ENCODE results near the gene SLC7A10.
"Not testable (repeated sequence)": the region's sequence is repeated elsewhere in the genome, so short reads cannot be mapped to it uniquely, and the experiment has no call there.

SLC7A10 gene

DNA sequence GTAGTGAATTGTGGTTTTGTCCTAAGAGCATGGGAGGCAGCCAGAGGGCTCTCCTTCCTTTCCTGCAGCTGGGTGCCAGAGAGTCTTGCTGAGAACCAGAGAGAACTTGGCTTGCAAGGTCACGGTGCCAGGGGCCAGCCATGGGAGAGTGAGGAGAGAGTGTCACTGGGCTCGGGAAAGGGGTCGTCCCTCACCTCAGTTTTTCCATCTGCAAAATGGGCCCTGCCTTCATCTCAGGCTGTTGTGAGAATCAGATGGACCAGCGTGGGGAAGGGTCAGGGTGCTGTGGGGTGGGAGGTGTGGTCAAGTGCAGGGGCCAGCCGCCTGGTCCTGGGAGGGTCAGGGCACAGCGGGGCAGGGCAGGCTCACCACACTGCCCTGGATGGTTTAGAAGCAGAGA, 24.2 kb downstream of the SLC7A10 start:
- DNase-seq = no peak

DNA sequence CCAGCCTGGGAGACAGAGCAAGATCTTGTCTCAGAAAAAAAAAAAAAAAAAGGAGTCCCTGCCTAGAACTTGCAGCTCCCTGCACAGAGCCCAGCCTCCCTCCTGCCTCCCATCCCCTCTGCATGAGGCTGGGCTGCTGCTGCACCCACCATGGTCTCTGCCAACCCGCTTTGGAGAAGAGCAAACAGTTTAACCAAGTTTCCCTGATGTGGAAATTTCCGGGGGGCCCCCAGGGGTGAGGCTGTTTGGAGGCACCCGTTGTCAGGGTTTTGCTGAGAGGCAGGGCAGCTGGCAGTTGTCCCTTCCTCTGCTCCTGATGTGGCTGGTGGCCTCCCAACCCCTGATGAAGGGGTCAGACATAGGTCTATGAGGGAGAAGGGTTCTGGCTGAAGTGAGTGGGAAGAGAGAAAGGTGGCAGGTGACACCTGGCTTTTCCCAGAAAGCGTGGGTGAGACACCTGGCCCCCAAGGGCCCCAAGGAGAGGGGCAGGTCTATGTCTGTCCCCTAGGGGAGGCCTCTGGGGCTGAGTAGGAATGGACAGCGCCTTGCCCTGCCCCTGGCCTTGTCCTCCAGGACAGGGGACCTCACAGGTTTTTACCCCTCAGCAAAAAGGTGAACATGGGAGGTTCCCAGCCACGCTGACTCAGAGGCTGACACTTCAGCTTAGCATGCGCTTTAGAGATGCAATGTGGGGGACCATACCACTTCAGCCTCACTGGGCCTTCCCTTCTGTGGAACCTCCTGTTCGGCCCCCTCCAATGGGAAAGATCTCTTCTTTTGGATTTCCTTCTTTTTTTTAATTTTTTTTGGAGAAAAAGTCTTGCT, 26.0 kb downstream of the SLC7A10 start:
- DNase-seq = no peak

DNA sequence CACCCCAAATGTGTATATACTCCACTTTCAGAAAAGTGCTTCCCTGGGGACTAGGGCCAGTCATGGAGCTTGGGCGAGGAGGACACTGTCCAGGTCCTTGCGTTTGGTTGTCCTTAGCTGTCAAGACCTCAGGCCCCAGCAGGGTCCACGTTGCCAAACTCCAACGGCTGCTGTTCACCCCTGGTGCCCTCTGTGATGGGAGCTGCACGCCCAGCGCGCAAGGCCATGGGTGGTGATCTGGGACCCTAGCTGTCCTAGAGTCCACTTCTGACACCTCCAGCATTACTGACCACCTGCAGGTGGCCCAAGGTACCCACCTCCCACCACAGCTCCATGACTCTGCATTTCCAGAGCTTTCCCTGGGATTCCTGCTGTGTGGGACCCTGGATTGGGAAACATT, 27.5 kb downstream of the SLC7A10 start:
- no peak for DNase-seq

DNA sequence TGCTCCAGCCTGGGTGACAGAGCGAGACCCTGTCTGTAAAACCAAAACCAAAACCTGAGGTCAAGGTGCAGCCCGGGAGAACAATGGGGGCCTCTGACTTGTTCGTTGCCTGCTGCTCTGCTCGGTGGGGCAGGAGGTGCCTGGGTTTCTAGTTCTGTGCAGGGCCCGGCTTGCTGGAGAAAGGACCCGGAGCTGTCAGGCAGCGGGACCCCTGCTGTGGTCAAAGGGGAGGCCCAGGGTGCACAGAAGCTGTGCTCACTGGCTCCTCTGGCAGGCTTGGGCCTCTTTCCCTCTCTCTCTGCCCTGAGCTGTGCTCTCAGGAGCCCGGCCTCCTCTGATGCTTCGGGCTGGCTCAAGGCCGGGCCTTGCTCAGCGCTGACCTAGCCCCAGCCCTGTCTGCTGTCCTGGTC, 28.1 kb downstream of the SLC7A10 start:
- no peak for DNase-seq

DNA sequence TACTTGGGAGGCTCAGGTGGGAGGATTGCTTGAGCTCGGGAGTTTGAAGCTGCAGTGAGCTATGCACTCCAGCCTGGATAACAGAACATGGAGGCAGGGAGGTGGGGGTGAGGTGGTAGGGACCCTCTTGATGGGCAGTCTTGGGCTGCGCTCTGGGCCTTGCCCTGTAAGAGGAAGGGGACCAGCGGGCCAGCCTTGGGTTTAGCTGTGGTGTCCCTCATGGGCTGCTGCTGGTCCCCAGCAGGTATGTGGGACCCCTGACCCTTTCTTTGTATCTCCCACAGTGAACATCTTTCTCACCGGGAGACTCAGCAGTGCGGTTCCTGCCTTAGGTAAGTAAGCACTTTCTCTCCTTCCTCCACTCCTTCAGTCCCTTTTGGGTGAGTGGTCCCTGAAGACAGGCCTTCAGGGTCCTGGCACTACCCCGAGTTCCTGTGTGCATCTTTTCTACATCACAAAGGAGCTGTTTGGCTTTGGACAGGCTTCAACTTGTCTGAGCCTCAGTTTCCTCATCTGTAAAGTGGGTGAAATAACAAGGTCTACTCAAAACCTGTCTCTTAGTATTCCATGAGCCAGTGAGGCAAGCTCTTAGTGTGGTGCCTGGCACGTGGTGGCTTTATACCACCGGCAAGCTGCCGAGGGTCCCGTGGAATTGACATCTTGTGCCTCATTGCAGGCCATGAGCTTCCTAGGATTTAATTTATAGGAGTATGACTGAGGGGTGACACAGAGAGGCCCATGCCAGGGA, 29.0 kb downstream of the SLC7A10 start:
- no peak for DNase-seq

DNA sequence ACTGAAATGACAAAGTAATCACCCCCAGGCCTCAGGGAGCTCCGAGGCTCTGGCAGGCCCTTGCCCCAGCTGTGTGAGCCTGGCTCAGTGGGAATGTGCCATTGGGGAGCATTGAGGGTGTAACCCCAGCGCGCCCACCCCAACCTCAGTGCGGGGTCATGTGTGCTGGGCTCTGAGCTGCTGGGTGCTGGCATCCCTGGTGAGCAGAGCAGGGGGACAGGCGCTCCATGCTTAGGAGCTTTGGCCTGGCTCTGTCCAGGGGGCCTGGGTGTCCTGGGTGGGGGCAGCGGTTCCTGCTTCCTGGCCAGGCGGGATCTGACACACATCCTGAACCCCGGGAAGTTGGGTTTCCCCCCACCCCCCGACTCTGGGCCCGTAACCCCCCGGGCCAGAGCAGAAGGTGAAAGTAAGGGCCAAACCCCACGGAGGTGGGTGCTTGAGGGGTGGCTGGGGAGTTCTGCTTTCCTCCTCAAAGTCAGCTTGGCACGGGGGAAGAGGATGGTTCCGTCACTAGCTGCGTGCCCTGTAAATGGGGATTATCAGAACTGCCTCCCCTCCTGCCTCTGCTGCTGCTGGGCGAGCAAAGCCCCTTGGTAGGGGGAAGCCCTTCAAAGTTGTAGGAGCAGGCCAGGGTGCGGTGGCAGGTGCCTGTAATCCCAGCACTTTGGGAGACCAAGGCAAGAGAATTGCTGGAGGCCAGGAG, 29.9 kb downstream of the SLC7A10 start:
- DNase-seq = no peak

DNA sequence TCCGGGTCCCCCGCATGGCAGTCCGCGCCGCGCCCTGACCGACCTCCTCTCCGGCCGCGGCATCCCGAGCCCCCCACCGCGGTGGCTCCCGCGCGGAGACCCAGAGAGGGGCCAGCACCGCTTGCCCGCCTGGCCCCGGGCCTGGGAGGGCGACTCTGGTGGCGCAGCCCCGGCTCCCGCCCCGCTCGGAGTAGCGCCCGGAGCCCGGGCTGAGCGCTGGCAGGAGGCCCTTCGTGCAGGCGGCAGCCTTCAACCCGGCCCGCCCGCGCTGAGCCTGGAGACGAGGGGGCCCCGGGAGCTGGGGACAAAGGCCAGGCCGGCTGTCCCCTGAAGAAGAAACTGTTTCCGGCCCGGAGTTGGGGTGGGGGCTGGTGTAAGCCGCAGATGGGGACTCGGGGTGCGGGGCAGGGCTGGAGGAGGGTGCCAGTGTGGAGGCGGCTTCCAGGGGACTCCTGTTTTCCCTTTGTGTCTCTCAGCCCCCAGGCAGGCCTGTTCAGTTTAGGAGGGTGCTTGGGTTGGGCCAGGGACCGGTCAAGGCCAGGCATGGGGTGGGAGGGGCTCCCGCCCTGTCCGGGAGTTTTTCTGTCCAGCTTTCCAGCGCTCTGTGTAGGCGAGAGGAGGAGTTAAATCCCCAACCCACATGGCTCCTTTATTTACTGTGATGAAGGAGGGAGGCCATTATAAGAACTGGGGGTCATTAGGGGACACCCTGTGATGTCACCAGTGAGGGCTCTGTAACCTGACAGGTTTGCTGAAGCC, 30.6 kb downstream of the SLC7A10 start:
- DNase-seq = no peak

DNA sequence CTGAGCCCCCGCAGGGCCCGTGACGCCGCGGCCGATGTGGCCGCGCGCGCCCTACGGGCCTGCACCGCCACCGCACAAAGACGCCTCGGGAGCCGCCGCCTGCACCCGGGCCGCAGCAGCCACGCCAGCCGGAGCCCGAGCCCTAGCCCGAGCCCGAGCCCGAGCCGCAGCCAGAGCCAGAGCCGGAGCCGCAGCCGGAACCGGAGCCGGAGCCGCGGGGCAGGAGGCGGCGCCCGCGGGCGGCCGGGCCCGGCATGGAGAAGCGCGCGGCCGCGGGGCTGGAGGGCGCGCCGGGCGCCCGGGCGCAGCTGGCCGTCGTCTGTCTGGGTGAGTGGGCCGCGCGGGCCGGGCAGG, 31.1 kb downstream of the SLC7A10 start:
- no peak for DNase-seq

DNA sequence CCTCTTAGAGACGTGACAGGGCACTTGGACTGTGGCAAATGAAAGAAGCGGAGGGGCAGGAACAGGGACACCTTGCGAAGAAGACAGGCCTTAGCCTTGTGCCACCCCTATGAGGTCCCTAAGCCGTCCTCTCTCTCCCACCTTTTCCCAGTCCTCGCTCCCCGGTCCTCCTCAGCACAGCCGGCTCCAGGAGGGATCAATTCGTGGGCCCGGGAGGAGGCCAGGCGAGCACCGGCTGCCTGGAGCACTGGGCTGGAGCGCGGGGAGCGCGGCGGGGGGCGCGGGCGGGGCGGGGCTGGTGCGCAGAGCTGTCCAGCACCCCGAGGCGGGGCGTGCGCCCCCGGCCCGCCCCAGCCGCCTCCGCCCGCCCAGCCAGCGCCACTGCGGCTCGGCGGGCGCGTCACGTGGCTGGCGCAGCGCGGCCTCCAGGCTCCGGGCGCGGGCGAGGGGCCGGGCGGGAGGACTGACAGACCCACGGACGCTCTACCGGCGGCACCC, 31.7 kb downstream of the SLC7A10 start, which contains the start of gene LRP3:
LRP3 (plus strand) TSS at position 466 of the 498 bp plus-strand sequence. CDS start 456 bp downstream, outside the sequence.
- no peak for DNase-seq

DNA sequence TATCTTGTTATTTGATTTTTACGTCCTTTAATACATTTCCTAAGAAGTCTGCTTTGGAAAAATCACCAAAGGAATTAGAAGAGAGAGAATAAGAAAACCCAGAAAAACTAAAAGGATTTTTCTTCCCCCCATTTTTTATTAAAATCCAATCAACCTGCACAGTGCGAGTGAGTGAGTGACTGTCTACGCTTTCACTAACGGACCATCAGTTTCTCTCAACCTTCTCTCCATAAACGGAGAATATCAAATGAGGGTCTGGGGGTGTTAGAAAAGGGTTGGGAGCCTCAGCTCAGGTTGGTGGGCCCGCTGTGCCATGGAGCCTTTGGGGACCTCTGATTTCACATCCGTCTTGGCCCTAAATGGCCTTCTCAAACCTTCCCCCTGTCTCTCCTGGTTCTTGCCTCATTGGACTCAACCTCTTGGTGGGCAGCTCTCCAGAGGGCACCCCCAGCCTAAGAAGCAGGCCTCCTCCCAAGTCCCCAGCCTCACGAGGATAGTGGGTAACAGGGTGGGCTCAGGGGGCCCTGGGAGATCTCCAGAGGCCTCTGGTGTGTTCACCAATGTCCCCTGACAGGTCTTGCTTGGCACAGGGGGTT, 32.3 kb downstream of the SLC7A10 start:
- no peak for DNase-seq

DNA sequence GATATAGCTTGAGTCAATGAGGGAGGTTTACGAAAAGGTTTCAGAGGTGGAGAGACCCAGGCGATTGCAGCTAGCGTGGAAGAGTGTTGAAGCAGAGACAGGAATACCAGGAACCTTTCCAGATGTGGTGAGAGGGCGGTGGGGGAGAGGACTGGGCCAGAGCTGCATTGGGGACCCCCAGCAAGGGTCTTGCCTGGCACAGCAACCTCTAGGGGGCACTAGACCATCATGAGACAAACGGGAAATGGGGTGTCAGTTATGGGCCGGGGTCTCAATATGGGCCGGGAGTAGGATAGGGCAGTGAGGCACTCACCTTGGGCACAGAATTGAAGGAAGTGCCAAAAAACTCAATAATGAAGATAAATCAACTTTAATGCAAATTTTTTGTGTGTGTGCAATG, 33.6 kb downstream of the SLC7A10 start:
- DNase-seq = no peak

DNA sequence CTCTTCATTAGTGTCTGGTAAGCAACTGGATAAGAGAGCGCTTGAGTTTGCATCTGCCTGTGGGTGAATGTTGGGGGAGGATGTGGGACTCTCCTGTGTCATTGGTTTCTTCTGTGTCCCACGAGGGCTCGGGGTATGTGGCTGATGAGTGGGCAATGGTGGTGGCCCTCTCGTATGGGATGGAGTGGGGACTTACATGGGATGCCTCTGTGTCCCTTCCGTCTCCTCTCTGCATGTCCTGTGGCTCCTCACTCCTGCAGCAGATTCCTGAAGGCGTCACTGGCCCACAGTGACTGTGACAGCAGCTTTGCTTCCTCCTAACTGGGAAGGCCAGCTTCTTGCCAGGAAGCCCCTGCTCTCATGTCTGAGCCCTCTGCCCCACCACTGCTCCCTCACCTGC, 34.1 kb downstream of the SLC7A10 start:
- no peak for DNase-seq

DNA sequence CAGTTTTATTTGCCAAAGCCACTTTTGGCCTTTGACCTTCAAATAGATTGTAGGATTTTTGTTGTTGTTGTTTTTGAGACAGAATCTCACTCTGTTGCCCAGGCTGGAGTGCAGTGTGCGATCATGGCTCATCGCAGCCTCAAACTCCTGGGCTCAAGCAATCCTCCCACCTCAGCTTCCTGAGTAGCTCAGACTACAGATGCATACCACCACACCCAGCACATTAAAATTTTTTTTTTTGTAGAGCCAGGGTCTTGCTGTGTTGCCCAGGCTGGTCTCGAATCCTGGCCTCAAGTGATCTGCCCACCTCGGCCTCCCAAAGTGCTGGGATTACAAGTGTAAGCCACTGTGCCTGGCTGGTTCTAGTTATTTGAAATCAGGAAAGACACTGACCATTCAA, 34.6 kb downstream of the SLC7A10 start:
- DNase-seq = not testable (repeated sequence)

DNA sequence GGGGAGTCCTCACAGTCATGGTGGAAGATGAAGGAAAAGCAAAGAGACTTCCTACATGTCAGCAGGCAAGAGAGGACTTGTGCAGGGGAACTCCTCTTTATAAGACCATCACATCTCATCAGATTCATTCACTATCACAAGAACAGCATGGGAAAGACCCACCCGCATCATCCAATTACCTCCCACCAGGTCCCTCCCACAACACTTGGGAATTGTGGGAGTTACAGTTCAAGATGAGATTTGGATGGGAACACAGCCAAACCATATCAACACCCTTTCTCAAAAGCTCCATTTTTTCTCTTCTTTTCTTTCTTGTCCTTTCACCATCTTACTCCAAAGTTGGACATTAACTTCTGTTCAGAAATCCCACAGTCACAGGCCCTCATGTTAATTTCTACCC, 36.2 kb downstream of the SLC7A10 start:
- no peak for DNase-seq

DNA sequence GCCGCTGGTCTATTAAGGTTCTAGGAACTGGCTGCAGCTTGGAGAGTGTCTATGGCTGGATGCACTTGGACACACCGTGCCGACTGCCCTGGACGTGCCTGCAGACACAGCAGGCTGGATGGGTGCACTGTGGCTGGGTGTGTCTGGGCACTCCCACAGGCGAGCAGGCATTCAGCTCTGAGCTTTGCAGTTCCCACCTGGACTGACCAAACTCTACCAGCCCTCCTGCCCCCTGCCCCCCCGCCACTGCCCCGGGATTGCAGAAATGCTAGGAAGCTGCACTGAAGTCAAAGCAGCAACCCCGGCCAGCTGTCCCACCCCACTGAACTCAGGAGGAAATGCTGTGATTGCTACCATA, 38.5 kb downstream of the SLC7A10 start:
- DNase-seq = no peak

DNA sequence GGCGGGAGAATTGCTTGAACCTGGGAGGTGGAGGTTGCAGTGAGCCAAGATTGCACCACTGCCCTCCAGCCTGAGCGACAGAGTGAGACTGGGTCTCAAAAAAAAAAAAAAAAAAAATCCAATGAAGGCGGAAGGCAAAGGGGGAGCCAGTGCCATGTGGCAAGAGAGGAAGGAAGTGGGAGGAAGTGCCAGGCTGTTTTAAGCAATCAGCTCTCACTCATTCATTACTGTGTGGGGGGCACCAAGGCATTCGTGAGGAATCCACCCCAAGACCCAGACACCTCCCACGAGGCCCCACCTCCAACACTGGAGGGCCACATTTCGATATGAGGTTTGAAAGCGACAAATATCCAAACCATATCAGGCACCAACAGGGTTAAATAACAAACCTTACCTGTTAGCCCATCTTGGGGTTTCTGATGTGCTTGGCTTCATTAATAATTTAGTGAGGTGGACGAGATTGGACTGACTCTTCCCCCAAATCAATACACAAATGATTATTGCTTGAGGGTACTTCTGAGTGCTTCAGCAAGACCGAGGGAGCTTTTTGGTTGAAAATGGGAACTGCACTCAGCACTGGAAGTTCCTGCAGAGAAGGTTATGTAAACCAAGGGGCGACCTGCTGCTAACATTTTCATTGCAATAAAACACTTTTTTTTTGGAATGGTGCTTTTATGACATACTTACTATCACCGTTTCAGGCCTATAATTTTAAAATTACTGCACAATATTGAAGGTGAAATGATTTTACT, 39.0 kb downstream of the SLC7A10 start:
- no peak for DNase-seq

DNA sequence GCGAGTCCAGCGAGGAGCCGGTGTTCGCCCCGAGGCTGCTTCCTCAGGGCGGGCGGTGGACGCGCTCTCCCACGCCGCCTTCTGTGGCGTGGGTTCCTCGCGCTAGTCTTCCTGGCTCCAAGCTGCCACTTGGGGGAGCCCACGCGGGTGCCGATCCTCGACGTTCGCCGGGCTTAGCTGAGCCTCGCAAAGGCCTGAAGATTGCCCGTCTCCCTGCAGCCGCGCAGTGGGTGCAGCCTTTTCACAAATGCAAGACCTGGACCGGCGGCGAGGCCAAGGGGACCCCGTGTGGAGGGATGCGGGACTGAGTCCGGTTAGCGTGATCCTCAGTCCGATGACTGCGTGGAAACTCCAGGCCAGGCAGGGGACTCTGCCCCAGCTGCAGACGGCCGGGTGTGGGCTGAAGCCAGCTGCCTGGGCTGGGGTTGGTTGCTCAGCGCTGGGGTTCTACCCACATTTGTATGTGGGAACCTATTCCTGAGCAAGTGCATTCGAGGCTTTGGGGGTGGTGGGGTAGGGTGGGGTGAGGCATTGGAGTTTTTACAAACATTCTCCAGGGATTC, 48.2 kb downstream of the SLC7A10 start:
- no peak for DNase-seq

DNA sequence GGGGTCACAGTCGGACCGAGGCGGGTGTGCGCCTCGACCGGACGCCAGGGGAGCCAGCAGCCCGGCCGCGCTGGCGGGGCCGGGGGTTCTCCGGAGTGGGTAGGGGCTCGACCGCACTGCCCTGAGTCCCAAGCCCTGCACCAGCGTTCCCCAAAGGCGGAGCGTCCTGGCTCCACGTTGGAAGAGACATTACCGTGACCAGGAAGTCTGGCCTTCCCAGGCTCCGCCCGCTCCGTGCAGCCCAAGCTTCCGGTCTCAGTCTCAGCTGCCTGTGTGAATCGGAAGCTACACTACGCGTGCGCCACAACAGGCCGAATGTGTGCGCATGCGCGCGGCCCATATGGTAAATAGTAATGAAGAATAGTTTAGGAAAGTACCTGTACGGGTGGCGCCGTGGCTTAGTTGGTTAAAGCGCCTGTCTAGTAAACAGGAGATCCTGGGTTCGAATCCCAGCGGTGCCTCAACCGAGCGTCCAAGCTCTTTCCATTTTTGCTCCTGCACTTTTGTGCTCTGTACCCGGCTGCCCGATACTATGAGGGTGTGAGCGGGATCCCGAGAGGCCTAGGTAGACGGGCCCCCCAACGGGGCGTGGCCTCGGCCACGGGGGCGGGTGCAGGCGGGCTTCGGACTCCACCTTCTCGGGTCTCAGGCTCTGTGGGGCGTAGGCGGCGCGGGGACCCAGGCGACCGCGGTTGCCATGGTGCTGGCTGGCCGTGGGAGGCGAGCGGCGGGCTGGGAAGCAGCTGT, 48.8 kb downstream of the SLC7A10 start:
- DNase-seq = peak; percentile 97

DNA sequence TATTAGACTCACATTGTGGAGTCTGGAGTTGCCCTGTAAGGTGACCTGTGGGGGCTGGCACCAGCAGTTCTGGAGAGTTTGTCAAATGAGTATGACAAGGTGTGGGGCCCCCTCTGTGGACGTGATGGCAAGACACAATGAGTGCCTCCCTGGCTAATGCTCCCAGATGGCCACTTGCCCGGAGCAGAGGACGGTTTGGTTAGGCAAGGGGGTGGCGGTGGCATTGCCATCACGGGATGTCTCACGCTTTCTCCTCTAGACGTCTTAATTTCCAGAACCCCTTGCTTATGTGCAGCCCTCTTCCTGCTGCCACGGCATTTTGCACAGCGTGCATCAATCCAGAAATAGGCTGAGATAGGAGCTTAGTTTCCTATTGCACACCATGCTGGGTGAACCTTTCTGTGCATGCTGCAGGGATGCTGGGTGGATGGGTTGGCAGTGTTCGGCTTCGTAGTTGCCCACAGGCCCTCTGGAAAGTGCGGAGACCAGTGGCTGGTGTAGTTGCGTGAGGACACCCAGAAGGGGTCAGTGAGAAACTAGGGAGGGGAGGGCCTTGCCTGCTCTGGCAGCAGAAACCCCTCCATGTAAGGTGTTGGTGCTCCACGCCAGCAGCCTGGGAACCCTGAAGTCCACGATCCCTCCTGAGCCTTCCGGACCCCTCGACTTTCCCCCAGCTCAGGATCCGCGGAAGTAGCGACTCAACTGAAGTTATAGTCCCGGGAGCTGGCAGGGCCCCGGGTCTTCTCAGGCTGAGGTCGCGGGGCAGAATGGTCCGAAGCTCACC, 49.6 kb downstream of the SLC7A10 start:
- no peak for DNase-seq
